Activated B cell treated with CpG ODN at 0.5 μM for 24 hours (primary cell): ENCODE data around the gene NUBPL. TPM values are rescaled to one million over a fixed set of nuclear protein-coding genes. Genes with fewer than 3 reads are reported as not detected.

Experiments used
- ATAC-seq: fragments of 200-7000 bp; cut with Tn5 transposase; one replicate; pipeline ENCODE4 v1.10.0; 2021; ENCODE audit warnings: low read depth, mild to moderate bottlenecking, moderate library complexity
- CTCF ChIA-PET: fragments of 350-600 bp; sonication (Branson Sonifier 250); formaldehyde crosslinking; loops from one replicate; lab custom pipeline; 2021; ENCODE audit warnings: antibody characterized with exemption; lab: Charles Lee
- POLR2A ChIA-PET: fragments of 350-600 bp; sonication (Branson Sonifier 250); formaldehyde crosslinking; loops from one replicate; lab custom pipeline; 2021; ENCODE audit warnings: antibody characterized with exemption; lab: Charles Lee
- DNase-seq: peaks from one replicate; pipeline ENCODE4 v3.0.0; 2022
- H3K27ac Mint-ChIP-seq: one replicate; pipeline ENCODE4 v1.8.0; 2020; ENCODE audit warnings: mixed read lengths
- H3K27me3 Mint-ChIP-seq: one replicate; pipeline ENCODE4 v1.8.0; 2021; ENCODE audit warnings: mixed read lengths
- H3K36me3 Mint-ChIP-seq: one replicate; pipeline ENCODE4 v1.8.0; 2021; ENCODE audit warnings: low read depth, mixed read lengths
- H3K4me1 Mint-ChIP-seq: one replicate; pipeline ENCODE4 v1.8.0; 2021; ENCODE audit warnings: mixed read lengths
- H3K4me3 Mint-ChIP-seq: one replicate; pipeline ENCODE4 v1.8.0; 2020; ENCODE audit warnings: mild to moderate bottlenecking, mixed read lengths
- H3K9me3 Mint-ChIP-seq: one replicate; pipeline ENCODE4 v1.8.0; 2020; ENCODE audit warnings: mixed read lengths
- intact Hi-C: fragments of 100-400 bp; cut with micrococcal nuclease; formaldehyde crosslinking; loops from one replicate; pipeline ENCODE4 v1.15.1; 2024
- total RNA-seq: library from RNA; stranded (reverse); gene quantifications from 2 replicates; pipeline ENCODE4 v1.2.3, GENCODE V29; 2022
- TF ChIP-seq, protein P1 (sequence below): fragments of 200-600 bp; IDR thresholded peaks from one replicate; pipeline ENCODE4 v1.8.0; 2022; ENCODE audit warnings: antibody characterized with exemption, mild to moderate bottlenecking

Gene NUBPL
- total RNA-seq, 1 donor from 2014 or later, result 11.7 TPM

DNA sequence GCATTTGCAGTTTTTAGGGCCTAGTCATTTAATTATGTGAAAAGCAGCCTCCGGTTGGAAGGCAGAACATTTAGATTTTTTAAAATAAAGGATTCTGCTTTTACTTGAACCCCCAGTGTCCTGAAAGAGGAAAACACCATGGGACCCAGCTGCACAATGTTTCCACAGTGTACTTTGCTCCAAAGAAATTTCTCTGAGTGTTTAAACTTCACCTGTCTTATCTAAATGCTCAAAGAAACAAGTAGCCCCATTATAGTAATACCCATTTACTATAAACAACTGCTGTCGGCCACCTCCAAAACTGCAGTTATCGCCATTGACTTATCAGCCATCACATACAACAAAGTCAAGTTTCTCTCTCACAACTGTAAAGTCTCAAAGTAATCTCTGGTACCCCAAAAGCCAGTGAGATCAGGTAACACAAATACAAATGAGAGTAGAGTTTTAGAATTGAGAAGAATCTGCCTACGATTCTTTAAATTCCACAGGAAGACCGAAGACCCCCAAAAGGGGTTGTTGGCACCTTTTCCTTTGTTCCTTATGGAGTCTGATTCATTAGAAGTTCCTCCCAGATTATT is 205.2 kb downstream of the NUBPL start:
- Mint-ChIP-seq H3K27ac (no peak overlapping the region), H3K4me3 (no peak overlapping the region), H3K36me3 (no peaks in the 10 kb centered on the region), H3K9me3 (no peaks in the 10 kb centered on the region), H3K27me3 (no peaks in the 10 kb centered on the region), H3K4me1 (peaks cover 9% of the 10 kb centered on the region)
- TF ChIP-seq, protein P1, sequence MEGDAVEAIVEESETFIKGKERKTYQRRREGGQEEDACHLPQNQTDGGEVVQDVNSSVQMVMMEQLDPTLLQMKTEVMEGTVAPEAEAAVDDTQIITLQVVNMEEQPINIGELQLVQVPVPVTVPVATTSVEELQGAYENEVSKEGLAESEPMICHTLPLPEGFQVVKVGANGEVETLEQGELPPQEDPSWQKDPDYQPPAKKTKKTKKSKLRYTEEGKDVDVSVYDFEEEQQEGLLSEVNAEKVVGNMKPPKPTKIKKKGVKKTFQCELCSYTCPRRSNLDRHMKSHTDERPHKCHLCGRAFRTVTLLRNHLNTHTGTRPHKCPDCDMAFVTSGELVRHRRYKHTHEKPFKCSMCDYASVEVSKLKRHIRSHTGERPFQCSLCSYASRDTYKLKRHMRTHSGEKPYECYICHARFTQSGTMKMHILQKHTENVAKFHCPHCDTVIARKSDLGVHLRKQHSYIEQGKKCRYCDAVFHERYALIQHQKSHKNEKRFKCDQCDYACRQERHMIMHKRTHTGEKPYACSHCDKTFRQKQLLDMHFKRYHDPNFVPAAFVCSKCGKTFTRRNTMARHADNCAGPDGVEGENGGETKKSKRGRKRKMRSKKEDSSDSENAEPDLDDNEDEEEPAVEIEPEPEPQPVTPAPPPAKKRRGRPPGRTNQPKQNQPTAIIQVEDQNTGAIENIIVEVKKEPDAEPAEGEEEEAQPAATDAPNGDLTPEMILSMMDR, result no peak
- POLR2A ChIA-PET, result no interaction called here
- no peak for DNase-seq
- CTCF ChIA-PET, result no interaction called here
- ATAC-seq, result no peak
- intact Hi-C loops, result no loop called here

DNA sequence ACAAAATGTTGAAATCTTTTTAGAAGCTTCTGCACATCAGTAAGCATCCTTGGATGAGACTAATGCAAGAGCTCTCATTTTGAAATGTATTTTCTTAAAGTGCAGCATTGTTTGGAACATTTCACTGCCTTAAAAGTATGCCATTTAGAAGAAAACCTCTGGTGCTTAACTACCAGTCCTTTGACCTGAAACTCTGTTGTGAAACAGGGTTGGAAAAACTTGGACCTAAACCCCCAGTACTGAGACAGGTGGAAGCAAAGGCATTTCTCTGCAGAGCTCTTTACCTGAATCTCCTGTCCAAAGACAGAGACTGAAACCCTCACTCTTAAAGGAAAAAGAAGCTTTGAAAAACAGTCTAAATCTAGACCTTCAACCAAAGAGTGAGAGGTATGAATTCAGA is 207.2 kb downstream of the NUBPL start:
- H3K27ac Mint-ChIP-seq, result no peak overlapping the region
- POLR2A ChIA-PET, result no interaction called here
- CTCF ChIA-PET, result no interaction called here
- TF ChIP-seq, protein P1, result no peak
- ATAC-seq (no peak), DNase-seq (no peak)
- no peaks in the 10 kb centered on the region for H3K36me3 Mint-ChIP-seq
- peaks cover 9% of the 10 kb centered on the region for H3K4me1 Mint-ChIP-seq
- no peaks in the 10 kb centered on the region for H3K27me3 Mint-ChIP-seq
- intact Hi-C loops, result no loop called here
- no peak overlapping the region for H3K4me3 Mint-ChIP-seq
- no peaks in the 10 kb centered on the region for H3K9me3 Mint-ChIP-seq

DNA sequence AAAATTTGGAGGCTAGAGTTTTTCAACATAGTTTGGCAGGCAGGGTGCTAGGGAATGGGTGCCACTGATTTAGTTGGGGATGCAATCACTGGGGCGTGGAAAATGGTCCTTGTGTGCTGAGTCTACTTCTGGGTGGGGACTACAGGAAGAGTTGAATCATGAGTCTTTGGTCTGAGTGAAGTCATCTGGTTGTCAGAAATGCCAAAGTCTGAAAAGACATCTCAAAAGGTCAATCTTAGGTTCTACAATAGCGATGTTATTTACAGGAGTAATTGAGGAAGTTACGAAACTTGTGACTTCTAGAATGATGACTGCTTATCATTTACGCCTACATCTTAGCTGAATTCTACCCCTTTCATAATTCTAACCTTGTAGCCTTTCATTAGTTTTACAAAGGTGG is 209.1 kb downstream of the NUBPL start:
- no peak for ATAC-seq
- no peak for DNase-seq
- H3K27me3 Mint-ChIP-seq, result no peaks in the 10 kb centered on the region
- H3K9me3 Mint-ChIP-seq, result no peaks in the 10 kb centered on the region
- intact Hi-C loops, result no loop called here
- no peak overlapping the region for H3K4me3 Mint-ChIP-seq
- H3K36me3 Mint-ChIP-seq, result peaks cover 2% of the 10 kb centered on the region
- H3K4me1 Mint-ChIP-seq, result peaks cover 9% of the 10 kb centered on the region
- TF ChIP-seq, protein P1, result no peak
- CTCF ChIA-PET, result no interaction called here
- POLR2A ChIA-PET, result no interaction called here
- H3K27ac Mint-ChIP-seq, result no peak overlapping the region

DNA sequence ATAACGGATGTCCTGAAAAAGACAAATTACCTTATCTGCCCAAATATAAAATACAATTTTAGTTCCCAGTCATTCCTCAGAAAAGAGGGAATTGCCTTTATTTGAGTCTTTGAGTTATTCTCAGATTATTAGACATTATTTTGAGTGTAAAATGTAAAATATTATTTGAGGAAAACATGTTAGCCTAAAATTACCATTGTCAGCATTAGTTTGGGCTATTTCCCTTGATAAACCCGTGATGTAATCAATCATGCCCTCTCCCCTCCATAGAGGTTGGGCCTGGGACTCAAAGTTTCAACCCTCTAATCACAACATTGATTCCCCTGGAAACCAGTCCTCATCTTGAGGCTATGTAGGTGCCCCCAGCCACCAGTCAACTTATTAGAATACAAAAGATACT is 213.4 kb downstream of the NUBPL start:
- no peak for ATAC-seq
- no peaks in the 10 kb centered on the region for H3K27me3 Mint-ChIP-seq
- TF ChIP-seq, protein P1, result no peak
- POLR2A ChIA-PET, result no interaction called here
- peaks cover 5% of the 10 kb centered on the region for H3K36me3 Mint-ChIP-seq
- H3K9me3 Mint-ChIP-seq, result no peaks in the 10 kb centered on the region
- no peak for DNase-seq
- no peak overlapping the region for H3K27ac Mint-ChIP-seq
- H3K4me3 Mint-ChIP-seq, result no peak overlapping the region
- CTCF ChIA-PET, result no interaction called here
- intact Hi-C loops, result no loop called here
- peaks cover 9% of the 10 kb centered on the region for H3K4me1 Mint-ChIP-seq

DNA sequence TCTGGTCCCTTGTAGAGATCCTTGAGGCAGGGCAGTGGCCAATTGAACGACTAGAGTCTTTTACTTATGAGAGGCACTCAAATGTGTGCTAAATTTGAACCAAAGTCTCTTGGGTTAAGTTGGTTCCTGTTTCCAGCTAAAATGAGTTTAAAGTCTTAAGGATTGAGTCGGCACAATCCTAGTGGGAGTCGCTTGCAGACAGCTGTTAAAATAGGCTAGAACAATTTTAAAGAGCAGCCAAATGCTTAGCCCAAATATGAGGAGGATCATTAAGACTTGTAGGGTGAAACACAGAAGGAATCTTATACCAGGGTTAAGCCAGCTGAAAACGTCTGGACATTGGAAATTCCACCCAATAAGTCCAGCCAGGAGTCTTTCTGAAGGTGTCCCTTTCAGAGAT is 216.1 kb downstream of the NUBPL start:
- Mint-ChIP-seq H3K4me1 (no peaks in the 10 kb centered on the region), H3K9me3 (peaks cover 10% of the 10 kb centered on the region), H3K4me3 (no peak overlapping the region), H3K27me3 (no peaks in the 10 kb centered on the region), H3K27ac (no peak overlapping the region), H3K36me3 (peaks cover 11% of the 10 kb centered on the region)
- CTCF ChIA-PET, result no interaction called here
- POLR2A ChIA-PET, result no interaction called here
- no peak for DNase-seq
- intact Hi-C loops, result no loop called here
- TF ChIP-seq, protein P1, result no peak
- ATAC-seq, result no peak
